Measurements from ENCODE around the gene CRHR1.

Gene CRHR1

GRCh38 chr17:45826919-45827588 is 42.9 kb downstream of the CRHR1 start:
- no peak for TF ChIP-seq CTCF (IDR thresholded peaks at IDR 0.05)
- Mint-ChIP-seq H3K27me3 (ENCODE audit: low read depth, poor library complexity) (peaks cover 11% of the 10 kb centered on the region), H3K27ac (no peak overlapping the region), H3K36me3 (ENCODE audit: low read depth) (no peaks in the 10 kb centered on the region), H3K4me3 (no peak overlapping the region), H3K9me3 (no peaks in the 10 kb centered on the region), H3K4me1 (no peaks in the 10 kb centered on the region)
- no peak for DNase-seq

- no peak overlapping the region for H3K27ac Mint-ChIP-seq
Observed at GRCh38 chr17:45828171-45828570, 44.1 kb downstream of the CRHR1 start.

GRCh38 chr17:45828582-45829133 is 44.5 kb downstream of the CRHR1 start:
- no peak for DNase-seq
- TF ChIP-seq CTCF (IDR thresholded peaks at IDR 0.05), result no peak
- H3K4me1 Mint-ChIP-seq, result peaks cover under 1% of the 10 kb centered on the region
- H3K27me3 Mint-ChIP-seq (ENCODE audit: low read depth, poor library complexity), result peaks cover 11% of the 10 kb centered on the region
- no peak overlapping the region for H3K27ac Mint-ChIP-seq
- H3K36me3 Mint-ChIP-seq (ENCODE audit: low read depth), result no peaks in the 10 kb centered on the region
- H3K9me3 Mint-ChIP-seq, result no peaks in the 10 kb centered on the region
- no peak overlapping the region for H3K4me3 Mint-ChIP-seq

More at GRCh38 chr17:45828171-45828570, 44.1 kb downstream of the CRHR1 start:
- H3K9me3 Mint-ChIP-seq, result no peaks in the 10 kb centered on the region
- no peak for DNase-seq
- no peak for TF ChIP-seq CTCF (IDR thresholded peaks at IDR 0.05)
- H3K27me3 Mint-ChIP-seq (ENCODE audit: low read depth, poor library complexity), result peaks cover 11% of the 10 kb centered on the region
- no peaks in the 10 kb centered on the region for H3K4me1 Mint-ChIP-seq
- no peaks in the 10 kb centered on the region for H3K36me3 Mint-ChIP-seq (ENCODE audit: low read depth)
- H3K4me3 Mint-ChIP-seq, result no peak overlapping the region

GRCh38 chr17:45833920-45834319 is 49.8 kb downstream of the CRHR1 start:
- H3K27me3 Mint-ChIP-seq (ENCODE audit: low read depth, poor library complexity), result peaks cover 10% of the 10 kb centered on the region
- H3K4me3 Mint-ChIP-seq, result no peak overlapping the region
- TF ChIP-seq CTCF (IDR thresholded peaks at IDR 0.05), result no peak
- peak; percentile 21 for DNase-seq
- H3K27ac Mint-ChIP-seq, result no peak overlapping the region
- H3K36me3 Mint-ChIP-seq (ENCODE audit: low read depth), result no peaks in the 10 kb centered on the region
- no peaks in the 10 kb centered on the region for H3K9me3 Mint-ChIP-seq
- peaks cover 7% of the 10 kb centered on the region for H3K4me1 Mint-ChIP-seq

- no peak for DNase-seq
- no peak overlapping the region for H3K4me3 Mint-ChIP-seq
Observed at GRCh38 chr17:45834471-45835396, 50.6 kb downstream of the CRHR1 start.

More at GRCh38 chr17:45834471-45835396, 50.6 kb downstream of the CRHR1 start:
- Mint-ChIP-seq H3K27me3 (ENCODE audit: low read depth, poor library complexity) (peaks cover 9% of the 10 kb centered on the region), H3K9me3 (no peaks in the 10 kb centered on the region), H3K36me3 (ENCODE audit: low read depth) (no peaks in the 10 kb centered on the region), H3K4me1 (peaks cover 7% of the 10 kb centered on the region), H3K27ac (no peak overlapping the region)
- no peak for TF ChIP-seq CTCF (IDR thresholded peaks at IDR 0.05)
